GM13977 (cell line): ENCODE measurements around the gene DOCK10.

Source experiments
- DNase-seq: peaks from one replicate; pipeline ENCODE4 v3.0.0; 2012; ENCODE audit warnings: low spot score
- CTCF ChIP-seq: IDR thresholded peaks from 2 replicates; pipeline ENCODE4 v1.5.1; 2012; ENCODE audit warnings: mild to moderate bottlenecking, control low read depth; ENCODE audit not compliant: insufficient read depth; ENCODE audit errors: extremely low read depth, missing control alignments
- in situ Hi-C: fragments of 300-500 bp; cut with MboI; formaldehyde crosslinking; loops from one replicate; pipeline ENCODE4 v1.12.0; 2022; ENCODE audit warnings: low sequenced_read_pairs, low pct_unique_long_range_greater_than_20kb, mixed read lengths, inconsistent platforms; ENCODE audit not compliant: unreplicated experiment

The DOCK10 gene

DNA sequence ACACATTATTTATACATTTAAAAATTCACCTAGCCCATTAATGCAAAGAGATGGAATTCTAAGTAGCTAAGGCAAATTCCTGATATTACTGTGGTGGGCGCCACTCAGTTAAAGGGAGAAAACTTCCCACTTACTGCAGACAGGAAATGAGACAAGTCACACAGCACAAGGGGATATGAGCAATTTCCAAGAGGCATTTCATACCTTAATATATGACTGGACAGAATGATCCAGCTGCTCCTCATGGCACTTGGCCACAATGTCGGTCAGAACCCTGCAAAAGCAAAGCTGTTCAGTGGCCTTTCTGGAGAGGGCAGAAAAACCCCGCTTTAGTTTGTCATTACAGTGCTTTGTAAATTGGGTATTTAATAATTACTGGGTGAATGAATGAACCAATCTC lies 204.7 kb downstream of the DOCK10 start:
- in situ Hi-C loops: no loop called here
- no peak for TF ChIP-seq CTCF
- DNase-seq: no peak

DNA sequence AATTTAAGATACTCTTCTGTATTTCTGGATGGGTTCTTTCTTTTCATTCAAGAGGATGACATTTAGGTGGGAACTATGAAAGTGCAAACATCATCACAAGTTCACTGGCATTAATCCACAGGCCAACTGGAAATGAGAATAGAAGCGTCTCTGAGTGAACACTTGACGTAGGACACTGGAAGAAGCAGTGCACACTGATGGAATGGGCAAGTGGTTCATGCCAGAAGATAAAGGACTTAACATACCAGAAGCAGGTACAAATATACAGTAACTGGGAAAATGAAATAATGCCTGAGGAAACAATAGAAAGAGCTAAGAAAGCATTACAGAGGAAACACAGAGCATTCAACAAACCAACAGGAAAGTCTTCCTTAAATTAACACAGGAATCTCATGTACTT lies 205.2 kb downstream of the DOCK10 start:
- DNase-seq: no peak
- TF ChIP-seq CTCF: no peak
- in situ Hi-C loops: no loop called here

DNA sequence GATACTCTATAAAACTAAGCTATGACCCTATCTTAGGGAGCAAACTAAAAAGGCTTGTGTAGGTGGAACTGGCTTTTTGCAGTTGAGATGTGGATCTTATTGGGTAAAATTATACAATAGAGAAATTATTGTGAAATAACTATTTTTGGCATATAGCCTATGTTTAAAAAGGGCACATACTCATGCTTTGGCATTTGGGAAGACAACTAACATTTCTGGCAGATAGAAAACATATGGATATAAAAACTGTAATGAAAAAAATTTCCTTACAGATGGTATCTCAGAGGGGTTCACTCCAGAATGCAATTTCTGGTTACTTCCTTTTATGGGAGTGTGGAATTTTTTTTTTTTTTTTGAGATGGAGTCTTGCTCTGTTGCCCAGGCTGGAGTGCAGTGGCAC lies 206.0 kb downstream of the DOCK10 start:
- in situ Hi-C loops: no loop called here
- no peak for TF ChIP-seq CTCF
- no peak for DNase-seq

DNA sequence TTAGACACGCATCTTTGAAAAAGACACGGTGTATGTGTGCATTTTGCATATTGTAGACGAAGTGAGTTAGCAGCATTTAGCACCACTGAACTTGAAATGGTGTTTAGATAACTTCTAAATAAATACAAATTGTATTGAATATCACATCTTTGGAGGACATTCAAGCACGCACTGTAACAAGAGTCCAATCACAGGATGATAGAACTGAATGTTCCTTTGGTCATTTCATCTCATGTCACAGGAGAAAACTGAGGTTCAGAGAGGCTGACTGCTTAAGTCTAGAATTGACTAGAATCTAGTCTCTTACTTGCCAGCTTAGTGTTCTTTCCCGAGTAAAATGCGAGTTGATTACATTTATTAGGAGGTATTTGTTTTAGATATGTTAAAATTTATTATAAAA lies 206.9 kb downstream of the DOCK10 start:
- DNase-seq: no peak
- TF ChIP-seq CTCF: no peak
- in situ Hi-C loops: no loop called here

DNA sequence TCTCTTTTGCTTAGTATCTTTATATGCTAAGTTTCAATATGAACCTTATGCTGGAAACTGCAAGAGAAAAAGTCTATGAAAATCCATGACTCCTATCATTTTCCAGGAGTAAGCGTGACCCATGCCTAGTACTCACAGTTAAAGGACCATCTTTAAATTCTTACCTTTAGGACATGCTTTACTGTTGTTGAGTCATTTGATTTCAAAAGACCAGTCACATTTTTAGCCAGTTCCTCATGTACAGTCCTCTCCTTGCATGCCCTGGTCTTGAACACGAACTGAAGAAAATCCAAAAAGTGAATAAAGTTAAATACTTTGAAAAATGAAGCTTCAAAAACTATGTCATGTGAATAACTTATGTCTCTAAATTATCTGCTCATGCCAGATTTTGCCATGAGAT lies 208.3 kb downstream of the DOCK10 start:
- no peak for TF ChIP-seq CTCF
- no peak for DNase-seq
- in situ Hi-C loops: no loop called here

GRCh38 chr2:224832207-224832606 lies 210.1 kb downstream of the DOCK10 start:
- no peak for DNase-seq
- TF ChIP-seq CTCF: no peak
- in situ Hi-C loops: no loop called here

DNA sequence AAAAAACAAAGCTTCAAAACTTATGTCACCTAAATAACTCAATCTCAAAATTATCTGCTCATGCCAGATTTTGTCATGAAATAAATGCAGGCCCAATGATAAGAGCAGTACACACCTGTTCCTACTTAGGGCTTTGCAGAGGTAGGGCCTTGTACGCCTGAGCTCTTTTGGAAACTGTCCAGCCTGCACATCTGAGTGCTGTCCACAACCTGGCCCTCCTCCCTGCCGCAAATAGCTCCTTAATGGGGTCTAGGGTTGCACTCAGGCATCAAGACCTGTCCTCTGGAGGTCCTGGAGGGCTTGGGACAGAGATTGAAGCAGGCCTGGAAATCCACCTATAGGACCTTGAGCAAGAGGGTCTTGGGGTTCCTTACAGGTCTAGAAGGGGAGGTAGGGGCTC lies 210.7 kb downstream of the DOCK10 start:
- TF ChIP-seq CTCF: no peak
- in situ Hi-C loops: no loop called here
- no peak for DNase-seq
